Colonic mucosa (tissue), 4 donors: Measurements from ENCODE around the gene INPPL1. TPM values are rescaled to one million over a fixed set of nuclear protein-coding genes. Genes with fewer than 3 reads are reported as not detected.

Experiments used
- DNase-seq: peaks from one replicate; pipeline ENCODE4 v3.0.0-alpha.2; 2020
- H3K27ac ChIP-seq: fragments of 200-600 bp; one replicate; pipeline ENCODE4 v1.8.0; 2021
- H3K27me3 ChIP-seq: fragments of 200-600 bp; one replicate; pipeline ENCODE4 v1.8.0; 2021
- H3K36me3 ChIP-seq: fragments of 200-600 bp; one replicate; pipeline ENCODE4 v1.8.0; 2021
- H3K4me1 ChIP-seq: fragments of 200-600 bp; one replicate; pipeline ENCODE4 v1.8.0; 2021; ENCODE audit warnings: mild to moderate bottlenecking
- H3K4me3 ChIP-seq: fragments of 200-600 bp; one replicate; pipeline ENCODE4 v1.8.0; 2021
- H3K9ac ChIP-seq, 2 donors: one replicate each; pipeline ENCODE4 v1.7.0; 2013; ENCODE audit warnings: control low read depth in 2 of 2, low read depth in 2 of 2, low read length in 2 of 2
- H3K9me3 ChIP-seq: fragments of 200-600 bp; one replicate; pipeline ENCODE4 v1.8.0; 2021
- CTCF ChIP-seq: fragments of 200-600 bp; IDR thresholded peaks from one replicate; pipeline ENCODE4 v1.8.0; 2022; ENCODE audit warnings: antibody characterized with exemption, mild to moderate bottlenecking
- intact Hi-C: fragments of 100-400 bp; cut with DNase I; formaldehyde crosslinking; loops from one replicate; pipeline ENCODE4 v1.14.1; 2022
- total RNA-seq, 2 donors: library from RNA; stranded (reverse); fragmentation: NEBNext Ultra II Directional in 1 of 2; extraction: Animal tissue kit (Norgen Biotek cat#: 25700) in 1 of 2; gene quantifications; one replicate each; pipeline ENCODE4 v1.2.1, GENCODE V29; 2021
- donor health status: healthy.
- donor health status: DM: no; HTN: no; CAD: no.
- donor health status: DM: no; HTN: no; CAD: no.

INPPL1 gene
- total RNA-seq, 2 donors from 2014 or later: 120 to 166 TPM

- Histone ChIP-seq H3K27me3 (peaks cover 13% of the 10 kb centered on the region), H3K9ac (no peak overlapping the region), H3K27ac (no peak overlapping the region), H3K4me3 (no peak overlapping the region), H3K9me3 (no peaks in the 10 kb centered on the region), H3K36me3 (peaks cover 38% of the 10 kb centered on the region), H3K4me1 (peaks cover 15% of the 10 kb centered on the region)
- DNase-seq: no peak
- no peak for TF ChIP-seq CTCF
- intact Hi-C loops: no loop called here
Observed at GRCh38 chr11:72236083-72236697, 11.6 kb downstream of the INPPL1 start.

- Histone ChIP-seq H3K4me1 (peaks cover 15% of the 10 kb centered on the region), H3K36me3 (peaks cover 33% of the 10 kb centered on the region), H3K27me3 (peaks cover 19% of the 10 kb centered on the region), H3K4me3 (no peak overlapping the region), H3K9ac (no peak overlapping the region), H3K9me3 (no peaks in the 10 kb centered on the region), H3K27ac (no peak overlapping the region)
- peak; percentile 14 for DNase-seq
- intact Hi-C loops: no loop called here
- no peak for TF ChIP-seq CTCF
Observed at GRCh38 chr11:72236774-72237111, 12.2 kb downstream of the INPPL1 start.

GRCh38 chr11:72237112-72237931 is 12.8 kb downstream of the INPPL1 start:
- intact Hi-C loops: no loop called here
- Histone ChIP-seq H3K9me3 (no peaks in the 10 kb centered on the region), H3K4me1 (peaks cover 15% of the 10 kb centered on the region), H3K27me3 (peaks cover 22% of the 10 kb centered on the region), H3K4me3 (no peak overlapping the region), H3K9ac (no peak overlapping the region), H3K36me3 (peaks cover 31% of the 10 kb centered on the region), H3K27ac (no peak overlapping the region)
- no peak for TF ChIP-seq CTCF
- DNase-seq: no peak

DNA sequence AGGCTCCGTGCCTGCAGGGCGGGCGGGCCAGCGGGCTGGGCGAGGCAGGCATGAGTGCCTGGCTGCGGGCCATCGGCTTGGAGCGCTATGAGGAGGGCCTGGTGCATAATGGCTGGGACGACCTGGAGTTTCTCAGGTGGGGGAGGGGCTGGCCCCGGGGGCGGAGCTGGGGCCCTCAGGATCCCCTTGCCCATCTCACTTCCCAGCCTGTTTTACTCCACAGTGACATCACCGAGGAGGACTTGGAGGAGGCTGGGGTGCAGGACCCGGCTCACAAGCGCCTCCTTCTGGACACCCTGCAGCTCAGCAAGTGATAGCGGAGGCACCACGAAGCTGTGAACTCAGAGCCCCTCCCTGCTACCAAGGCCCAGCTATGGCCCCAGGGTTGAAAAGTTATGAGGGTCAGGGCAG is 13.5 kb downstream of the INPPL1 start:
- peaks cover 29% of the 10 kb centered on the region for H3K27me3 ChIP-seq
- peaks cover 15% of the 10 kb centered on the region for H3K4me1 ChIP-seq
- H3K27ac ChIP-seq: no peak overlapping the region
- H3K9ac ChIP-seq: no peak overlapping the region
- DNase-seq: peak; percentile 70
- peaks cover 23% of the 10 kb centered on the region for H3K36me3 ChIP-seq
- intact Hi-C loops: no loop called here
- peak; percentile 67 for TF ChIP-seq CTCF
- no peak overlapping the region for H3K4me3 ChIP-seq
- H3K9me3 ChIP-seq: no peaks in the 10 kb centered on the region

- peak overlapping the region; percentile 32 for H3K27ac ChIP-seq
- no peak overlapping the region for H3K9ac ChIP-seq
- no peak for DNase-seq
- H3K9me3 ChIP-seq: no peaks in the 10 kb centered on the region
- H3K36me3 ChIP-seq: peaks cover 21% of the 10 kb centered on the region
- no peak for TF ChIP-seq CTCF
- H3K4me3 ChIP-seq: no peak overlapping the region
- intact Hi-C loops: no loop called here
- peaks cover 15% of the 10 kb centered on the region for H3K4me1 ChIP-seq
- H3K27me3 ChIP-seq: peaks cover 35% of the 10 kb centered on the region
Observed at GRCh38 chr11:72238492-72239312, 14.1 kb downstream of the INPPL1 start.
